OCI-LY1 (cell line): ENCODE data around the gene OSER1.

Experiments used
- CTCF ChIP-seq: fragments of 200-600 bp; sonication (generic), shearing (Covaris generic); IDR thresholded peaks from 2 replicates; pipeline ENCODE4 v1.5.1; 2017; ENCODE audit warnings: mild to moderate bottlenecking, antibody characterized with exemption, low read length, moderate library complexity, mixed read lengths
- EZH2 ChIP-seq: fragments of 200-600 bp; sonication (generic), shearing (Covaris generic); IDR thresholded peaks from 2 replicates; pipeline ENCODE4 v1.8.0; 2017; ENCODE audit warnings: borderline replicate concordance, mixed run types, mild to moderate bottlenecking, antibody characterized with exemption, low read length, moderate library complexity, mixed read lengths

- no peak for TF ChIP-seq CTCF
- no peak for TF ChIP-seq EZH2
These were observed 24.4 kb downstream of the OSER1 start for GRCh38 chr20:44186201-44186600.
